ENCODE data around the gene DNAI7.

DNA sequence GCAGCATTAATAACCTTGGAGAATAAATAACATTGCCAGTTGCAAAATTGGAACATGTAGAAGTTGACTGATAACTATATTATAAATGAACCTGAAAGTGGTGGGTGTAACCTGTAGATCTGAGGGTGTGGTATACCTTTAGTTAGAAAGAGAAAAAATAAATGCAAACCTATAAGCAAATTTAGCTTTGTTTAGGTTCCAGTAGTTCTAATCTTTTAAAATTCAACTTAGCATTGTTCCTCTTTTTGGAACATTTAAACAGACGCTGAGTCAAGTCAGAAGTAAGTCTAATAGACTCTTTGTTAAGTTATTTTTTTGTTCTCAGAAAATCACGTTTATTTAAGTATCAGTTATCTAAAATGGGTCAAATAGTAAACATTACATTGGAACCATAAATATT lies 120.0 kb downstream of the DNAI7 start:
- TF ChIP-seq, protein P1, sequence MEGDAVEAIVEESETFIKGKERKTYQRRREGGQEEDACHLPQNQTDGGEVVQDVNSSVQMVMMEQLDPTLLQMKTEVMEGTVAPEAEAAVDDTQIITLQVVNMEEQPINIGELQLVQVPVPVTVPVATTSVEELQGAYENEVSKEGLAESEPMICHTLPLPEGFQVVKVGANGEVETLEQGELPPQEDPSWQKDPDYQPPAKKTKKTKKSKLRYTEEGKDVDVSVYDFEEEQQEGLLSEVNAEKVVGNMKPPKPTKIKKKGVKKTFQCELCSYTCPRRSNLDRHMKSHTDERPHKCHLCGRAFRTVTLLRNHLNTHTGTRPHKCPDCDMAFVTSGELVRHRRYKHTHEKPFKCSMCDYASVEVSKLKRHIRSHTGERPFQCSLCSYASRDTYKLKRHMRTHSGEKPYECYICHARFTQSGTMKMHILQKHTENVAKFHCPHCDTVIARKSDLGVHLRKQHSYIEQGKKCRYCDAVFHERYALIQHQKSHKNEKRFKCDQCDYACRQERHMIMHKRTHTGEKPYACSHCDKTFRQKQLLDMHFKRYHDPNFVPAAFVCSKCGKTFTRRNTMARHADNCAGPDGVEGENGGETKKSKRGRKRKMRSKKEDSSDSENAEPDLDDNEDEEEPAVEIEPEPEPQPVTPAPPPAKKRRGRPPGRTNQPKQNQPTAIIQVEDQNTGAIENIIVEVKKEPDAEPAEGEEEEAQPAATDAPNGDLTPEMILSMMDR (IDR thresholded peaks at IDR 0.05; ENCODE audit: insufficient read depth, low read depth, low read length) = no peak
- no peak for TF ChIP-seq EZH2 (IDR thresholded peaks at IDR 0.05; ENCODE audit: insufficient read depth, low read length)
